Measurements from ENCODE around the gene WSCD2.

- TF ChIP-seq CTCF (conservative IDR thresholded peaks at IDR 0.05) (no peak), ZFX (IDR thresholded peaks at IDR 0.05) (no peak)
Observed at GRCh38 chr12:108257610-108258106, 128.6 kb downstream of the WSCD2 start.

Data from C4-2B (cell line).